A549 (cell line): ENCODE data around the gene SHISAL2A. TPM values are rescaled to one million over a fixed set of nuclear protein-coding genes. Genes with fewer than 3 reads are reported as not detected.

Experiments used
- ATAC-seq, 2 experiments: fragments of 200-7000 bp in 1 of 2; fragments of >200 bp in 1 of 2; cut with Nextera tagmentation in 1 of 2; cut with Tn5 transposase in 1 of 2; 3 replicates each; pipeline versions ENCODE4 v1.8.0 to v1.9.1; 2018 to 2020; ENCODE audit warnings: mild to moderate bottlenecking in 1 of 2, moderate library complexity in 1 of 2
- CTCF ChIA-PET: fragments of 300-600 bp; sonication (Branson Sonifier 250); formaldehyde crosslinking; extraction: SDS; loops from one replicate; lab custom pipeline; 2021; ENCODE audit warnings: antibody characterized with exemption, inconsistent platforms; lab: Yijun Ruan, JAX
- POLR2A ChIA-PET: fragments of 350-600 bp; formaldehyde crosslinking; extraction: SDS; loops from one replicate; lab custom pipeline; 2021; ENCODE audit warnings: antibody characterized with exemption, inconsistent platforms; lab: Yijun Ruan, JAX
- DNase-seq, 2 experiments: peaks; one replicate each; pipeline versions ENCODE4 v3.0.0 to v3.0.0-alpha.2; 2011 to 2016; ENCODE audit warnings: low read depth in 1 of 2, low spot score in 1 of 2
- FAIRE-seq: peaks from 2 replicates; lab custom pipeline; 2011; peaks lifted over from hg19 to GRCh38; lab: Jason Lieb, UNC
- H3K27ac ChIP-seq, 2 experiments: fragments of >200 bp; sonication (Bioruptor Twin); formaldehyde crosslinking; 3 replicates each; pipeline ENCODE4 v1.5.1; 2016 to 2017
- H3K4me1 ChIP-seq: fragments of >200 bp; sonication (Bioruptor Twin); formaldehyde crosslinking; 3 replicates; pipeline ENCODE4 v1.6.1; 2016
- H3K4me2 ChIP-seq: fragments of >200 bp; sonication (Bioruptor Twin); formaldehyde crosslinking; 3 replicates; pipeline ENCODE4 v1.6.1; 2016
- H3K4me3 ChIP-seq: fragments of >200 bp; sonication (Bioruptor Twin); formaldehyde crosslinking; 3 replicates; pipeline ENCODE4 v1.5.1; 2016
- H3K9me3 ChIP-seq: fragments of >200 bp; sonication (Bioruptor Twin); formaldehyde crosslinking; 3 replicates; pipeline ENCODE4 v1.6.1; 2016
- ATOH8 ChIP-seq: fragments of 250-450 bp; sonication (Bioruptor Pico); IDR thresholded peaks from 2 replicates; pipeline ENCODE4 v1.5.0; 2020; ENCODE audit warnings: low read depth, mild to moderate bottlenecking, moderate library complexity
- CEBPB ChIP-seq, 2 experiments: fragments of >200 bp in 1 of 2; sonication (Bioruptor Twin) in 1 of 2; formaldehyde crosslinking in 1 of 2; IDR thresholded peaks; 2 replicates each; pipeline ENCODE4 v1.6.1; 2012 to 2016
- CHD4 ChIP-seq: fragments of 200-600 bp; sonication (generic); IDR thresholded peaks from 2 replicates; pipeline ENCODE4 v1.6.1; 2016; ENCODE audit warnings: antibody characterized with exemption, mild to moderate bottlenecking, borderline replicate concordance
- CTCF ChIP-seq: fragments of >200 bp; sonication (Bioruptor Twin); formaldehyde crosslinking; IDR thresholded peaks from 3 replicates; pipeline ENCODE4 v1.5.1; 2016
- ELK1 ChIP-seq: fragments of 150-350 bp; IDR thresholded peaks from 2 replicates; pipeline ENCODE4 v1.6.1; 2014; ENCODE audit warnings: low read depth, mild to moderate bottlenecking, low read length
- EP300 ChIP-seq, 2 experiments: fragments of >200 bp; sonication (Bioruptor Twin); formaldehyde crosslinking; IDR thresholded peaks; 2 replicates in 1 of 2; 3 replicates in 1 of 2; pipeline ENCODE4 v1.6.1; 2016 to 2017
- FOSL2 ChIP-seq, 2 experiments: fragments of 450-650 bp in 1 of 2; fragments of >200 bp in 1 of 2; sonication (Bioruptor Twin) in 1 of 2; formaldehyde crosslinking; IDR thresholded peaks; 2 replicates each; pipeline versions ENCODE4 v1.5.0 to v1.6.1; 2016 to 2020; ENCODE audit warnings: mild to moderate bottlenecking in 1 of 2, moderate library complexity in 1 of 2
- HDAC2 ChIP-seq: fragments of 200-600 bp; sonication (generic); IDR thresholded peaks from 2 replicates; pipeline ENCODE4 v1.6.1; 2016
- HEYL ChIP-seq: fragments of 250-450 bp; sonication (Bioruptor Pico); IDR thresholded peaks from 2 replicates; pipeline ENCODE4 v1.8.0; 2021; ENCODE audit warnings: mild to moderate bottlenecking, moderate library complexity
- HOXB5 ChIP-seq: fragments of 250-450 bp; sonication (Bioruptor Pico); IDR thresholded peaks from 2 replicates; pipeline ENCODE4 v1.5.0; 2020; ENCODE audit warnings: mild to moderate bottlenecking, moderate library complexity
- JUNB ChIP-seq: fragments of >200 bp; sonication (Bioruptor Twin); formaldehyde crosslinking; IDR thresholded peaks from 2 replicates; pipeline ENCODE4 v1.6.1; 2016
- KDM1A ChIP-seq: fragments of 200-600 bp; sonication (generic); IDR thresholded peaks from 2 replicates; pipeline ENCODE4 v1.6.1; 2016; ENCODE audit warnings: low read depth, mild to moderate bottlenecking
- KDM5A ChIP-seq: fragments of 200-600 bp; sonication (generic); IDR thresholded peaks from 2 replicates; pipeline ENCODE4 v1.6.1; 2016; ENCODE audit warnings: antibody characterized with exemption, mild to moderate bottlenecking
- MAFK ChIP-seq: fragments of 450-650 bp; IDR thresholded peaks from 2 replicates; pipeline ENCODE4 v1.6.1; 2014; ENCODE audit not compliant: partially characterized antibody
- MAX ChIP-seq: IDR thresholded peaks from 2 replicates; pipeline ENCODE4 v1.6.1; 2012
- MAZ ChIP-seq: fragments of 150-350 bp; IDR thresholded peaks from 2 replicates; pipeline ENCODE4 v1.6.1; 2014; ENCODE audit warnings: antibody characterized with exemption, low read depth, low read length, borderline replicate concordance
- NPAS2 ChIP-seq: fragments of 250-450 bp; sonication (Bioruptor Pico); IDR thresholded peaks from 2 replicates; pipeline ENCODE4 v1.8.0; 2022; ENCODE audit warnings: mild to moderate bottlenecking, moderate library complexity, borderline replicate concordance
- POLR2AphosphoS2 ChIP-seq: conservative IDR thresholded peaks from 2 replicates; pipeline ENCODE4 v1.6.1; 2012; ENCODE audit warnings: low read length, improper control_type of control experiment, inconsistent platforms
- RAD21 ChIP-seq, 2 experiments: fragments of >200 bp in 1 of 2; sonication (Bioruptor Twin) in 1 of 2; formaldehyde crosslinking in 1 of 2; IDR thresholded peaks in 1 of 2; conservative IDR thresholded peaks in 1 of 2; 2 replicates in 1 of 2; 3 replicates in 1 of 2; pipeline ENCODE4 v1.6.1; 2012 to 2018; ENCODE audit warnings: inconsistent platforms in 1 of 2
- RARB ChIP-seq: fragments of 250-450 bp; sonication (Bioruptor Pico); IDR thresholded peaks from 2 replicates; pipeline ENCODE4 v1.8.0; 2021; ENCODE audit warnings: mild to moderate bottlenecking, moderate library complexity
- RCOR1 ChIP-seq: fragments of 150-350 bp; IDR thresholded peaks from 2 replicates; pipeline ENCODE4 v1.6.1; 2014; ENCODE audit warnings: antibody characterized with exemption, low read length, low read depth
- ZNF302 ChIP-seq: fragments of 250-450 bp; sonication (Bioruptor Pico); IDR thresholded peaks from 2 replicates; pipeline ENCODE4 v1.9.0; 2021; ENCODE audit warnings: inconsistent platforms, mild to moderate bottlenecking, moderate library complexity
- WGBS: methylation state at CpG from one replicate; pipeline ENCODE4 v1.1.6; 2017; ENCODE audit errors: missing lambda C conversion rate; 5-methylcytosine and 5-hydroxymethylcytosine counted together
- polyA plus RNA-seq, 4 experiments: library from polyadenylated mRNA; depleted of rRNA in 3 of 4; stranded (reverse); fragments of >200 nt; fragmentation: RNase III in 1 of 4; extraction: RNeasy Plus Mini Kit Qiagen cat#74134 plus additional on column Dnase treatment in 1 of 4; gene quantifications; 2 replicates in 3 of 4; 3 replicates in 1 of 4; pipeline ENCODE4 v1.2.3, GENCODE V29; 2011 to 2017

Gene SHISAL2A
- polyA plus RNA-seq, 2 of the 4 experiments (the other 2 are of a cell fraction) = not detected

- CTCF ChIA-PET = no interaction called here
- Histone ChIP-seq H3K4me2 (peak overlapping the region; percentile 63), H3K27ac (peak overlapping the region; percentile 78 to 86), H3K4me3 (no peak overlapping the region), H3K9me3 (no peaks in the 10 kb centered on the region), H3K4me1 (peaks cover 46% of the 10 kb centered on the region)
- TF ChIP-seq FOSL2 (IDR thresholded peaks at IDR 0.05) = no peak
- 0 out of 2 replicates have a peak, but pooled peaks have one; percentile 5 for TF ChIP-seq FOSL2 (CRISPR knock-in tag; IDR thresholded peaks at IDR 0.05)
- 0 out of 5 replicates have a peak, but pooled peaks of 1 of the 2 experiments have one; percentile 5 for TF ChIP-seq RAD21 (conservative IDR thresholded peaks at IDR 0.05 in 1 of 2, IDR thresholded peaks at IDR 0.05 in 1 of 2)
- 0 out of 2 replicates have a peak, but pooled peaks have one; percentile 18 for TF ChIP-seq MAX
- TF ChIP-seq KDM5A = no peak
- TF ChIP-seq NPAS2 (CRISPR knock-in tag) = no peak
- TF ChIP-seq CEBPB (IDR thresholded peaks at IDR 0.05) = peak in 1 of 2 experiments; percentile 34; a peak in 1 of 4 replicates
- ATAC-seq (peak; percentile 84 to 93), DNase-seq (peak; percentile 55 to 86), FAIRE-seq (no peak)
- POLR2A ChIA-PET = interaction anchor here (0.8 to 1.4 kb wide), 2 partner anchors 110 to 258 kb away, joined by 3 to 9 read pairs; partner anchors contain the start of genes ORC1, PRPF38A and TUT4
- 25% methylated on average over 13 of the region's 13 CpGs for WGBS
Observed at GRCh38 chr1:52662645-52663313, 29.8 kb downstream of the SHISAL2A start.

- POLR2A ChIA-PET = interaction anchor here (1.4 kb wide), 1 partner anchor 110 kb away, joined by 9 read pairs; the partner anchor contains the start of gene TUT4
- no peak for ATAC-seq
- TF ChIP-seq ELK1 (no peak), NPAS2 (CRISPR knock-in tag) (no peak), POLR2AphosphoS2 (no peak), ATOH8 (no peak), KDM1A (no peak), JUNB (no peak), EP300 (IDR thresholded peaks at IDR 0.05) (no peak), ZNF302 (CRISPR knock-in tag) (no peak), RCOR1 (no peak), HOXB5 (no peak), CHD4 (no peak), MAFK (no peak), RARB (CRISPR knock-in tag) (no peak), MAZ (no peak), HEYL (CRISPR knock-in tag) (no peak), MAX (no peak), CTCF (no peak), HDAC2 (no peak)
- TF ChIP-seq, all 56 proteins: peak for 0
- DNase-seq (no peak), FAIRE-seq (no peak)
- 91% methylated on average over 5 of the region's 5 CpGs for WGBS
- no peak overlapping the region for H3K4me2 ChIP-seq
- no peak overlapping the region for H3K4me3 ChIP-seq
- CTCF ChIA-PET = no interaction called here
- H3K9me3 ChIP-seq = no peaks in the 10 kb centered on the region
- peaks cover 45% of the 10 kb centered on the region for H3K4me1 ChIP-seq
- H3K27ac ChIP-seq = peak overlapping the region; percentile 78 to 86; a peak in 4 of 6 replicates
Observed at GRCh38 chr1:52663716-52664115, 30.7 kb downstream of the SHISAL2A start.
